GM18951 (cell line): ENCODE results near the gene DACT1.

Experiments
- POLR2A ChIP-seq: IDR thresholded peaks from 4 replicates; pipeline ENCODE4 v1.6.1; 2011; ENCODE audit warnings: mild to moderate bottlenecking; ENCODE audit not compliant: insufficient read length, insufficient read depth; ENCODE audit errors: extremely low read depth
- in situ Hi-C: fragments of 300-500 bp; cut with MboI; formaldehyde crosslinking; loops from one replicate; pipeline ENCODE4 v1.12.0; 2022; ENCODE audit warnings: low sequenced_read_pairs, mixed read lengths, inconsistent platforms; ENCODE audit not compliant: unreplicated experiment

The DACT1 gene

DNA sequence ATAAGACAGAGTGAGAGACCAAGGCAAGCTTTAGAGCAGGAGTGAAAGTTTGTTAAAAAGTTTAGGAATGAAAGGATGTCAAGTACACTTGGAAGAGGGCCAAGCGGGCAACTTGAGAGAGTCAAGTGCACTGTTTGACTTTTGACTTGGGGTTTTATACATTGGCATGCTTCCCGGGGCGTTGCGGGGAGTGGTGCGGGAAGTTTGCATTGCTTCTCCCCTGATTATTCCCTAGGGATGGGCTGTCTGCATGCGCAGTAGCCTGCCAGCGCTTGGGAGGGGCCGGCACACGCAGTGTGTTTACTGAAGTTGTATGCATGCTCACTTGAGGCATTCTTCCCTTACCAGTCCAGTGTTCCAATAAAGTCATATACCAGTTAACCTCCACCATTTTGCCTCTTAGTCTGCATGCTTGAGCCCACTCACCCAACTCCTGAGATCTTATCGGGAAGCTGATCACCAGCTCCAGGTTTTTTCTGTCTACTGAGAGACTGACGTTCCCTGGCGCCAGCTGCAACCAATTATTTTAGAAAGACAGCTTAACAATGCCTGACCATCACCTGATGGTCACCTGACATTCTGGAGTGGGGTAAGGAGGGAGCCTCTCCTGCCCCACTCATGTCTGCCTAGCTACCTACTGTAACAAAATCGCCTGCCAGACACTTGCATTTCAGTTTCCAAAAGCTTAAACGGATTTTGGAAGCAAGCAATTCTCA is 53.2 kb downstream of the DACT1 start:
- TF ChIP-seq POLR2A, result no peak
- in situ Hi-C loops, result no loop called here

DNA sequence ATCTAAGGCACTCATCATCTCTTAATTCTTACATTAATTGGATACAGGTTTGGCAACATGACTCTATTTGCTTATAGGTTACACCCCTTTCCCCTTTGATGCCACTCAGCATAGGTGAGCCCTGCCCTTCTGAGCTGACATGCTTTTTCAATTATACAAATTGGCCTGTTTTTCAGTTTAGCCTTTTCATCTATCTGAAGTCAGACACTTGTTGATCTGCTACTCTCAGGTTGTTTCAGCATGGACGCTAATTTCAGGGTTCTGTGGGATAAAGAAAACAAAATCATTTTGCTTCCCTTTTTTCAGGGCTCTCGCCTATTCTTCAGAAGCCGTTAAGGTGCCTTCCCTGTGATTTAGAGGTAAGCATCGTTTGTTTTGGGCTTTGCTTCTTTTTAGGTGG is 55.3 kb downstream of the DACT1 start:
- in situ Hi-C loops, result no loop called here
- TF ChIP-seq POLR2A, result no peak

DNA sequence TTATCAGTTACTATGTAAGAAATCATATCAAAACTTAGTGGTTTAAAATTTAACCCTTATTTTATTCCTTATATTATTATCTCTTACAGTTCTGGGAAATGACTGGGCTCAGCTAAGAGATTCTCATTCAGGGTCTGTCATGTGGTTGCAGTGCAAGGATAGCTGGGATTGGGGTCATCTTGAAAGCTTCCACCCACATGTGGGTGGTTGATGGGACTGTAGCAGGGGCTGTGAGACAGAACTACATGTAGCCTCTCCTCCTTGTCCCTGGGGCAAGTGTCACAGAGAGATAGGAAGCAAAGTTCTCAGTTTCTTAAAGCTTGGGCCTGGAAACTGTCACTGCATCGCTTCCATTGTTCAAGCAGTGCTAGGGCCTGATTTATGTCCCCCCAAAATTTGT is 57.8 kb downstream of the DACT1 start:
- in situ Hi-C loops, result no loop called here
- TF ChIP-seq POLR2A, result no peak

DNA sequence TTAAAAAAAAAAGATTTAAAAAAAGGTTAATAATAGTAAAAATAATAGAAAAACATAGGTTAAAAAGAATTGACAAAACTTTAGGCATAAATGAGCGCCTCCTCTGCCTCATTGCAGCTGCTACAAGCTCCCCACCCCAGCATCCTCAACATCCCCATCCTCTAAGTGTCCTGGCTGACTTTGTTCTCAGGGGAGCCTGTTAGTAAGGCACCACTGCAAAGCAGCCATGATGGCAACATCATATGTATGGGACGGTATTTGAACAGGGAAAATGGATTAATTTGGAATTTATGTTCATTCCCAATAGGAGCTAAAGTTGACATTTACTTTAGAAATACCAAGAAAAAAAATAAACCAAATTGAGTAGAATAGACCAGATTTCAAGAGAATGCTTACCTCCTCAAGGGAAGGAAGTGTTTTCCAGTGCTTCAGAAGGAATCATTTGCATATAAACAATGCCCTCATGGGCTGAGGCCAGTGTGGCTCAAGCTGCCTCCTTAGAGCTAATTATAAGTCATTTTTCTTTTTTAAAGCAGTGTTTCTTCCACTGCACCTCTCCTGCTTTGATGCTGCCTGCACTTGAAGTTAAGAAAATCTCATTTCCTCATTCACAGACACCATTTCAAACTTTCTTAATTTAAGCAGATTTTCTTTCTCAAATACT is 59.6 kb downstream of the DACT1 start:
- in situ Hi-C loops, result no loop called here

More for the DNA sequence above, 59.6 kb downstream of the DACT1 start:
- no peak for TF ChIP-seq POLR2A
